Myocyte (in vitro differentiated cells): Measurements from ENCODE around the gene PLEKHA6. TPM values are rescaled to one million over a fixed set of nuclear protein-coding genes. Genes with fewer than 3 reads are reported as not detected.
"Not testable (repeated sequence)": the region's sequence is repeated elsewhere in the genome, so short reads cannot be mapped to it uniquely, and the experiment has no call there.

Experiments used
- DNase-seq: peaks from one replicate; pipeline ENCODE4 v3.0.0-alpha.2; 2012; ENCODE audit warnings: low read depth
- total RNA-seq: library from RNA; depleted of rRNA; stranded (reverse); fragments of >200 nt; gene quantifications from 2 replicates; pipeline ENCODE4 v1.2.3, GENCODE V29; 2014

The PLEKHA6 gene
- total RNA-seq, 1 donor from 2014 or later: 16.7 TPM

DNA sequence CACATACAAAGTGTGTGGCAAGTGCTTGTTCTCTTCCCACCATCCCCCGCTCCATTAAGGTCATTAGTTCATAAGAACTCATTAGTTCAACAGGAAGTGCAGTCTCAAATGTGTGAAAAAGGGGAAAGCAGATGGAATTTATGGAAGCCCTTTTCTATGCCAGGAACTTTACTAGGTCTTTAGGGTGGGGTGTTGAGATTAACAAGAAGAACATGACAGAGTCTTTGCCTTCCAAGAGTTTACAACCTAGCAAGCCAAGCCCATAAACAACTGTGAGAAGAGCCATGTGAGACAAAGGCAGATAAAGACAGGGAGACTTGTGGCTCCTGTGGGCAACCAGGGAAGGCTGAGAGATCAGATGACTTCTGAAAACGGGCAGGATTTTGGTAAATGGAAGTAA, 21.4 kb downstream of the PLEKHA6 start:
- DNase-seq: peak; percentile 56

- DNase-seq: no peak
These were observed 22.1 kb downstream of the PLEKHA6 start for GRCh38 chr1:204337583-204337982.

DNA sequence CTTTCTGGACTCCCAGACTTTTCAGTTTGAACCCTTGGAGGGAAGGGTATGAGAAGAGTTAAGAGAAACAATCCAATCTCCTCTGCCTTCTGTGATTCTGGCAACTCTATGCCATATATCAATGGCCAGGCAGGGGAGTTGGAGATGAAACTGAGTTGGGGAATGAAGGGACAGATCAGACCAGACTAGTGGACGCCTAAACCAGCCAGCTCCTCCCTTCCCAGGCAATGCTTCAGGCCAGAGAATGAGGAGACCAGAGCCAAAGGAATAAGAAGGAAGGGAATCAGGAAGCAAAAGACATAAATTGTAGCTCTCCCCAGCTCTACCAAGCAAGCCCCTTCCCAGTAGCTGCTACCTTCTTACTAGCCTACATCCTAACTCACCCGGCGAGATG, 22.7 kb downstream of the PLEKHA6 start:
- DNase-seq: no peak

DNA sequence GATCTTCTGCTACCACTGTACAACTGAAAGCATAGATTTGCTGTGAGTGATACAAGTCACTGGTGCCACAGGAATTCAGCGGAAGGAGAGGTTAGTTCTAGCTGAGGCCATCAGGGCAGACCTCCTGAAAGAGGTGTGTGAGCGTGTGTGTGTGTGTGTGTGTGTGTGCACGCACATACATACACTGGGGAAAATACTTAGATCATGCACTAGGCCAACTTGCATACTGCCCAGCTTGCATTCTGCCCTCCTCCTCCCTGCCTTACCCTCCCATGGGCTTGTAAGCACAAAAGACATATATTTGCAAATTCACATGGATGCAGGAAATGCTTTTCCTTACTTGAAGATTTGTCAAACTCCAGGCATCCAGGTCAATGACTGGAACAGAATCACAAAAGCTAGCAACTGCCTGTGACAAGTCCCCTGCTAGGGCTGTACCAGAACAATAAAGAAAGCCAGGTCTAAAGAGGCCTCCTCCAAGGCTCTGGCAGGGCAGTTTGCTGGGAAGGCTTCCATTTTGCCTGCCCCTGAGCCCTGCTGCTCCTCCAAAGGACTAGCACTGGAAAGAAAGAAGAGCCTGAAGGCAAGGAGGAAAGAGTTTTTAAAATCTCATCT, 23.2 kb downstream of the PLEKHA6 start:
- no peak for DNase-seq

DNA sequence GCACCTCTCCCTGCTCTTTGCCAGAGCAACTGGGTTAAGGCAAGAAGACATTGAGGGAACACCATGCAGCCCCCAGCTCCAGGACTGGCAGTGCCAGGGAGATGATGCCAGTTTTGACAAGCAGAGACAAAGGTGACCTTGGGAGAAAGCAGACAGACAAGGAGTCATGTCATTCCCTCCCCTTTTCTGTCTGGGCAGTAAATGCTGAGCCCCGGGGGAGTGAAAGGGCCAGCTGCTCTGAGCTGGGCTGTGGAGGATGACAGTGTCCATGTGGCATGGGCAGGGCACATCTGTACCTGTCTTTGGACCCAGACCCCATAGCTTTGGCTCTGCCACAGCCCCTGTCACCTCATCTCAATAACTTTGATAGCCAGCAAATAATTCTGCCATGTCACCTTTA, 24.2 kb downstream of the PLEKHA6 start:
- DNase-seq: peak; percentile 57

DNA sequence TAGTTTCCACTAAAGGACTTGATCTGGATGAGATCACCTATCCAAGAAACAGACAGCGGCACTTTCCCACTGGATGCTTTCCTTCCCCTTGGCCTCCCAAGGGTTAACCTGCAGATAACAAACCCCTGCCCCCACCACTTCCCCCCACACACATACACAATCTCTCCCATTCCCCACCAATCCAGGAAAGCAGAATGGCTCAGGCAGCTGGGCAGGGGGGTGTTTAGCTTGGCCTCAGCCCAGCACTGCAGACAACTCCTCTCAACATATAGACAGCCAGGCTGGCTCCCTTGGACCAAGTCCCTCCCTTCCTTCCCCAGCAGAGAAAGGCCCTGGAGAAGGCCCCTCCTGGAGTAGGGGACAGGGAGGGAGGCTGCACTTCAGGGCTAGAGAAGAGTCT, 24.6 kb downstream of the PLEKHA6 start:
- DNase-seq: no peak

- DNase-seq: no peak
These were observed 25.3 kb downstream of the PLEKHA6 start for GRCh38 chr1:204334455-204334854.

DNA sequence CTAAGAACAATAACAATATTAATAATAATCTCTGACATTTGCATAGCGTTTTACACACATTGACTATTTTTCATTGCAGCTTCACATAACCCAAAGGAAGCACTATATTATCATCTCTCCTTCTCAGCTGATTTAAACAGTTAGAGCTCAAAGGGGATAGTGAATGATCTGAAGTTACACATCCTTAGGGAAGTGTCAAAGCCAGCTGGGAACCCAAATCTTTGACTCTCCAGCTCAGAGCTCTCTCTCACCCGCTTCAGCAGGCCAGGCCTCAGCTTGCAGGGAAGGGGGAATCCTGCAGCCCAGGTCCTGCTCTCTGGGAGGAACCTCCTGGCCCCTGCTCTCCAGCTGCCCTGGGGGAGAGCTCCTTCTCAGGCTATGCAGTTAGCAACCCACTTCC, 26.3 kb downstream of the PLEKHA6 start:
- no peak for DNase-seq

DNA sequence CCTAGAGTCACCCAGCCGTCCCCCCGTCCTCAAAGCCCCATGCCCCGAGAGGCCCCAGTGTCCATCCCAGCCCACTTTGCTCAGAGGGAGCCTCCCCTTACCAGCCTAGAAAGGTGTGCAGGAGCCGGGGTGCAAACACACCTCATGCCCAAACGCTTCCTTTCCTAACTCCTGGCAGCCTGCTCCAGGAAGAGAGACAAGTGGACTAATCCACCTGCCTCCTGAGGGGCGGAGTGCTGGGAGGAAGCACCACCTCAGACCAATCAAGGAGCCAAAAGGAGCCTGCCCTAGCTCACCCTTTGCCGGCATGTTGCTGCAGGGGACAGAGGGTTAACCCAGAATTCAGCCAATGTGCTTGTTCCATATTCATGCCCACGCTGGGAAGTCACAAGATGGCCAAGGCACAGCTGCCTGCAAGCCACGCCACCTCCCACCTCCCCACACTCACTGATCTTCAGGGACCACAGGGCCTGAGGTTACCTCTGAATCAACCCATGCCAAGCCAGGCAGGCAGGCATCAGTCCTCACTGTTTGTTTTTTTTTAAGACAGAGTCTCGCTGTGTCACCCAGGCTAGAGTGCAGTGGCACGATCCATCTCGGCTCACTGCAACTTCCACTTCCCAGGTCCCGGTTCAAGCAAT, 27.8 kb downstream of the PLEKHA6 start:
- DNase-seq: peak; percentile 71

DNA sequence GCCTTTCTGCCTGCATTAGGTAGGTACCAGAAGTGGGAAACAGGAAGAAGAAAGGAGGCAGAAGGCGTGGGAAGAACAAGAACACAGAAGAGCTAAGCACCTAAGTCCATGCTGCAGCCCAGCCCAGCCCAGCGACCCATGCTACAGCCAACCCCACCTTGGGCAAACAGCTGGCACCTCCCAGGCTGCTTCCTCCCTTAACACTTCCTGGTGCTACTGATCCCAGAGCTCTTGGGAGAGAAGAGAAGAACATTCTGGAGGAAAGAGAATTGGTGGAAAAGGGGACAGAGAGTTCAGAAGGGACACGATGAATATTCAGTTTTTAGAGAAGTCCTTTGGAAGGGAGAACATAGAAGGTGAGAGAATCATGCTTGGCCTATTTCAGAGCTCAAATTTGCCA, 28.5 kb downstream of the PLEKHA6 start:
- no peak for DNase-seq

- DNase-seq: not testable (repeated sequence)
These were observed 31.9 kb downstream of the PLEKHA6 start for GRCh38 chr1:204327870-204328269.

DNA sequence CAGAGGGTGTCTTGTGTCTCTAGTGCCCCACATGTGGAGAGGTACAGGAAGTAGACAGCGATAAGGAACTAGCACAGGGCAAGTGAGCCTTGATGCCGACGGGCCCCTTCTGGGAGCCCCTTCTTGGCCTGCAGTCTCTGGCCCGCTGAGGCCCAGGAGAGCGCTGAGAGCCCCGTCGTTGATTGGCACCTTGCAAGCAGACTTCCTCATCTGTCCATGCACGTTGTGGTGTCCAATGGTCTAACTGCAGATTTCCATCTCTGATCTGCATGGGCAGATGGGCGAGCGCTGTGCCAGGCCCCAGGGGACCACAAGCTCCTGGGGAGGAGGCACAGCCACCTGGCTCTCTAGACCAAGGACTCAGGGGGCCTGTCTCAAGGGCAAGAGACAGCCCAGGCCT, 32.4 kb downstream of the PLEKHA6 start:
- no peak for DNase-seq

DNA sequence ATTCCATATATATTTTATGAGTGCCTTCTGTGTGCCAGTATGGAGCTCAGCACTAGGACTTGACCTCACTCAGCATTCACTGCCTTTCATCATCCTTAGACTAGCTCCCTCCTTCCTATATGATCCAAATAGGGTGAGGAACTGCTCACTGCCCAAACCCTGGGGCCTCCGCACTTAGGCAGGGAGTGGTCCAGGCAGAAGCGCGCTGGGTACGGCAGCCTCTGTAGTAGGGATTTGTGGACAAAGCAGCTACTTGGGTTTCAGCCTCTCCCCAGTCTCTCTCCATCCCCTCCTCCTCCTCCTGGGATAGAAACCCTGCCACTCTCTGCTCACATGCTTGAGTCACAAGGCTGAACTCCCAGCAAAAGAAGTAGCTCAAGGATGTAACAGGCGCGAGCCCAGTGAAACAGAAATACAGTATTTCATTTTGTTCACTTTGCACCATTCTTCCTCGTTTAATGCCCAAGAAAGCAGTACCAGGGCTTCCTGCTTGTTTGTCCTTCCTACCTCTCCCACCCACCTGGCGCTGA, 32.9 kb downstream of the PLEKHA6 start:
- no peak for DNase-seq

- DNase-seq: no peak
These were observed 33.8 kb downstream of the PLEKHA6 start for GRCh38 chr1:204325944-204326343.

- DNase-seq: no peak
These were observed 35.8 kb downstream of the PLEKHA6 start for GRCh38 chr1:204323887-204324286.

GRCh38 chr1:204322339-204322868, 37.3 kb downstream of the PLEKHA6 start:
- no peak for DNase-seq

- peak; percentile 45 for DNase-seq
These were observed 38.1 kb downstream of the PLEKHA6 start for GRCh38 chr1:204321665-204322064.

DNA sequence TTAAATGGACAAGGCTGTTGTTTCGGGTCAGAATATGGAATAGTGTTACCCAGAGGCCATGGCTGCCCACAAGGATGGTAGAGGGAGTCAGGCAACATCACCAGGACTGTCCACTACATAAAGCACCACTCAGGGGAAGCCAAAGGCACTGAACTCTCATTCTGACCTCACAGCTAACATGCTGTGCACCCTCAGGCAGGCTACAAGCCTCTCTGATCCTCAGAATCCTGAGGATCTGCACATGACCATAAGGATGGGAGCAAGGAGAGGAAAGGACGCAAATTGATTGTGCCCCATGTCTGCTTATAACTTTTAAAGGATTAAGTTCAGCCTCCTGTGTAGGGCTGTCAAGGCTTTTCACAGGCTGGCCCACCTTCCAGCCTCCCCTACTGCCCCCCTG, 38.7 kb downstream of the PLEKHA6 start:
- no peak for DNase-seq

- no peak for DNase-seq
These were observed 39.3 kb downstream of the PLEKHA6 start for GRCh38 chr1:204320382-204320804.

GRCh38 chr1:204319462-204319861, 40.3 kb downstream of the PLEKHA6 start:
- DNase-seq: no peak

- DNase-seq: peak; percentile 29
These were observed 40.7 kb downstream of the PLEKHA6 start for GRCh38 chr1:204319027-204319426.

GRCh38 chr1:204318324-204318723, 41.4 kb downstream of the PLEKHA6 start:
- DNase-seq: no peak

DNA sequence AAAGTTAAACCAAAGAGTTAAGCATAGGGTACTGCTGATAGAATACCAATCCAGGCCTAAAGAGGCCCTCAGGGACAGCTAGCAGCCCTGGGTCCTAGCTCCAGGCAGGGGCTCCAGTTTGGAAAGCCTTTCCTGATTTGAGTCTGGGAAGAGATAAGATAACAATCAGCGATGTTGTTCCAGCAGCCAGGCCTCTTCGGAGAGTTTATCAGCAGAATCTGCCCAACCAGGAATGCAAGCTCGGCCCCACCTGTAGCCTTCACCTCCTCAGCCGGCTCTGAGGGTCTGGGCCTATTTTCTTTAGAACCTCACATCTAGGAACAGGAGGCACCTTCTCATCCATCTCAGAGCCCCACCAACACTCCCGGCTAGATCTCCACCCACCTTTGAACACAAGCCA, 42.6 kb downstream of the PLEKHA6 start:
- DNase-seq: no peak
